Femur (tissue), 1 donor: ENCODE results near the gene UBE3D.
"Not testable (repeated sequence)": the region's sequence is repeated elsewhere in the genome, so short reads cannot be mapped to it uniquely, and the experiment has no call there.

ENCODE experiments used
- DNase-seq: peaks from one replicate; pipeline ENCODE4 v3.0.0-alpha.2; 2017

The UBE3D gene

DNA sequence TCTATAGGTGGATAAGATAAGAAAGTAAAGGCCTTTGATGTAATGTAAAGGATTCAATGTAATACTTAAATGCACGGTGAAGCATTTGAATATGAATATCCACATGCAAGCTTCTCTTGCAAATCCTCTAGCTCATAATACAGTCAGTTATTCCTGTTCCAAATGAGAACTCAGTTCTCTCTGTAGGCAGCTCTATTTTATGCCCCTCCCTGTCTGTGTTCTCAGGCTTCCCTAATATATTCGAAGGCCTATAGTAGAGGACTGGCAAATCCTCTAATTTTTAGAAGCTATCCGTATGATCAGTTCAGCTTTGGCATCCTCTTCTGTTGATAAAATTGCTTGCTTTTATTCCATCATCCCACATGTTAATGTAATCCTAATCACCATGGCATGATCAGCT, 200.2 kb downstream of the UBE3D start:
- DNase-seq, result no peak

DNA sequence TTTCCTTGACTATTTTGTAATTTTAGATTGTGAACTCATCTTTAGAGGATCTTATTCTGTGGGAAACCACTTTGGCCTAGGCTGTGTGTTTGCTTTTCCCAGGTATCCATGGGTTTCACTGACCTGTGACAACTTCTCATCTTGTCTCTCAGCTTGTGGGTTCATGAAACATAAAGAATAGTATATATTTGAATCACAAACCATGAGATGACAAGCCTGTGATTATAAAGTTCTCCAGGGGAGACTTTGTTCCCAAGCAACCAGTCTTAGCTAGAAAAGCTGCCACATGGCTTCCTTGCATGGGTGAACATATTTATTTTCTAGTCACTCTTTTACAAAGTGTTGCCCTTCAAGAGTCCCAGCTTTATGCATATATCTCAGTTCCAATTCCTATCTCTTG, 201.9 kb downstream of the UBE3D start:
- no peak for DNase-seq

DNA sequence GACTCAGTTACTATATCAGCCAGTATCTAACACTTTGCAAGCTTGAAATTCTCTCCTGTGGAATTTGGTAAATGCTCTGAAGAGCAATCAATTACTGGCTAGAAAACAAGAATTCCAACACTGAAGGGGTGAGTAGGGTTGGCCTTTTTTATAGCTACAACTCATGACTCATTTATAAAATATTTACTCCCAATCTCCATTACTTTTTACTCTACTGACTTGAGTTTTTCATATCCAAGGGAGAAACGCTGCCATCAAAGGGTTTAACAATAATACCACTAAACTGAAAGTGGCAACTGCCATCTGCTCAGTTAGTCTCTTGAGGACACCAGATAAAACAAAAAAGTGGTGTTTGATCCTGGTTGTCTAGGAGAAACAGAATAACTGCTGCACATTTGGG, 203.1 kb downstream of the UBE3D start:
- no peak for DNase-seq

DNA sequence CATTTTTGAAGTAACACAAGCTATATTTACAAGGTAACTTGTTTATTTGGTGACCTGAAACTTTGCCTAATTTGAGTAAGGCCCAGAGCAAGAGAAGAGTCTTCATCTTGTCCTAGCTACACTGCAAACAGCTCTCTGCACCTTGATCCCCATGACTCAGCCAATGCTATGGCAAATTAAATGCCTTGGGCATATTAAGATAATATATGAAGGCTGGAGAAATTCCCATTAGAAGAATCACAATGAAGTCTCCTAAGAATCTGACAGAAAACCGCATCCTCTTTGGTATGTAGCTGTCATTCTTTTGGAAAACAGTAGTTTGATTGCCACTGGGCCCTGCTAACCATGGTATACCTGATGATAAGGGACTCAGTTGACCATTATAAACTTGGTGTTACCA, 204.5 kb downstream of the UBE3D start:
- DNase-seq, result no peak

DNA sequence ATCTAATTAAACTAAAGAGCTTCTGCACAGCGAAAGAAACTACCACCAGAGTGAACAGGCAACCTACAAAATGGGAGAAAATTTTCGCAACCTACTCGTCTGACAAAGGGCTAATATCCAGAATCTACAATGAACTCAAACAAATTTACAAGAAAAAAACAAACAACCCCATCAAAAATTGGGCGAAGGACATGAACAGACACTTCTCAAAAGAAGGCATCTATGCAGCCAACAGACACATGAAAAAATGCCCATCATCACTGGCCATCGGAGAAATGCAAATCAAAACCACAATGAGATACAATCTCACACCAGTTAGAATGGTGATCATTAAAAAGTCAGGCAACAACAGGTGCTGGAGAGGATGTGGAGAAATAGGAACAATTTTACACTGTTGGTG, 209.6 kb downstream of the UBE3D start:
- DNase-seq, result not testable (repeated sequence)

DNA sequence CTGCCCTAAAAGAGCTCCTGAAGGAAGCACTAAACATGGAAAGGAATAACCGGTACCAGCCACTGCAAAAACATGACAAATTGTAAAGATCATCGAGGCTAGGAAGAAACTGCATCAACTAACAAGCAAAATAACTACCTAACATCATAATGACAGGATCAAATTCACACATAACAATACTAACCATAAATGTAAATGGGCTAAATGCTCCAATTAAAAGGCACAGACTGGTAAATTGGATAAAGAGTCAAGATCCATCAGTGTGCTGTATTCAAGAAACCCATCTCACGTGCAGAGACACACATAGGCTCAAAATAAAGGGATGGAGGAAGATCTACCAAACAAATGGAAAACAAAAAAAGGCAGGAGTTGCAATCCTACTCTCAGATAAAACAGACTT, 212.7 kb downstream of the UBE3D start:
- not testable (repeated sequence) for DNase-seq

DNA sequence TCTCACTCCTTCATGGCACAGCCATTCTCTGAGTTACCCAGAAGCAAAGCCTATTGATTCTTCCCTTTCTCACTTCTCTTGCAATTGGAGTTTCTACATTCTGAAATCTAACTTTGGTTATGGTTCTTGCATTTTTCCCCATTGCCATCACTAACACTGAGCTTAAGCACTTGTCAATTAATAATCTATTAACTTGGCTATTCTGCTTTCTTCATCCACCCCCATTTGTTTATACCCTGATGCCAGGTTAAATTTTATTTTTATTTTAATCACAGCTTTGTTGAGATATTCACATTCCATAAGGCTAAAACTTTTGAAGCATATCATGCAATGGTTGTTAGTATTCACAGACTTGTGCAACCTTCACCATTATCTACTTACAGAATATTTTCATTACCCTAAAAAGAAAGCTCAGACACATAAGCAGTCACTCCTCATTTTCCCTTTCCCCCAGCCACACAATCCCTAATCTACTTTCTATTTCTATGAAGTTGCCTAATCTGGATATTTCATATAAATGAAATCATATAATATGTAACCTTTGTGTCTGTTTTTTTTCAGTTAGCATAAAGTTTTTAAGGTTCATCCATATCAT, 222.3 kb downstream of the UBE3D start:
- DNase-seq, result no peak

DNA sequence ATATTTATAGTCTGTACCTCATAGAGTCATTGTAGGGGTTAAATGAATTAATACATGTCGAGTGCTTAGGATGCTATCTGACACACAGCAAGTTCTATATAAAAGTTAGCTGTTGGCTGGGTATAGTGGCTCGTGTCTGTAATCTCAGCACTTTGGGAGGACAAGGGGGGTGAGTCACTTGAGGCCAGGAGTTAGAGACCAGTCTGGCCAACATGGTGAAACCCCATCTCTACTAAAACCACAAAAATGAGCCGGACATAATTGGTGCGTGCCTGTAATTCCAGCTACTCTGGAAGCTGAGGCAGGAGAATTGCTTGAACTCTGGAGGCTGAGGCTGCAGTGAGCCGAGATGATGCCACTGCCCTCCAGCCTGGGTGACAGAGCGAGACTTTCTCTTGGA, 222.9 kb downstream of the UBE3D start:
- DNase-seq, result no peak
